ENCODE results near the gene PCSK2.
A peak's percentile ranks its signal among the peaks of the same experiment; 100 is the strongest.

The PCSK2 gene

GRCh38 chr20:17452441-17452840, 225.6 kb downstream of the PCSK2 start:
- DNase-seq = no peak

- DNase-seq = no peak
Measured at GRCh38 chr20:17453592-17453991, 226.8 kb downstream of the PCSK2 start.

- DNase-seq = no peak
Measured at GRCh38 chr20:17456279-17456678, 229.4 kb downstream of the PCSK2 start.

GRCh38 chr20:17457079-17457478, 230.2 kb downstream of the PCSK2 start:
- no peak for DNase-seq

- DNase-seq = no peak
Measured at GRCh38 chr20:17457588-17458190, 230.8 kb downstream of the PCSK2 start.

- DNase-seq = no peak
Measured at GRCh38 chr20:17460119-17460518, 233.3 kb downstream of the PCSK2 start.

- DNase-seq = no peak
Measured at GRCh38 chr20:17461941-17462340, 235.1 kb downstream of the PCSK2 start.

- no peak for DNase-seq
Measured at GRCh38 chr20:17463711-17464110, 236.9 kb downstream of the PCSK2 start.

- no peak for DNase-seq
Measured at GRCh38 chr20:17465236-17465635, 238.4 kb downstream of the PCSK2 start.

GRCh38 chr20:17466641-17467040, 239.8 kb downstream of the PCSK2 start:
- no peak for DNase-seq

- DNase-seq = no peak
Measured at GRCh38 chr20:17467120-17467655, 240.3 kb downstream of the PCSK2 start.

- DNase-seq = no peak
Measured at GRCh38 chr20:17468073-17468840, 241.4 kb downstream of the PCSK2 start.

GRCh38 chr20:17469246-17470030, 242.6 kb downstream of the PCSK2 start:
- DNase-seq = no peak

- no peak for DNase-seq
Measured at GRCh38 chr20:17470521-17470920, 243.7 kb downstream of the PCSK2 start.

GRCh38 chr20:17470973-17471372, 244.1 kb downstream of the PCSK2 start:
- DNase-seq = no peak

- DNase-seq = peak; percentile 17
Measured at GRCh38 chr20:17471606-17472187, 244.9 kb downstream of the PCSK2 start.

- DNase-seq = no peak
Measured at GRCh38 chr20:17473659-17474058, 246.8 kb downstream of the PCSK2 start.

GRCh38 chr20:17479063-17479657, 252.3 kb downstream of the PCSK2 start:
- DNase-seq = no peak

- no peak for DNase-seq
Measured at GRCh38 chr20:17480696-17481095, 253.9 kb downstream of the PCSK2 start.

GRCh38 chr20:17481661-17482060, 254.8 kb downstream of the PCSK2 start:
- DNase-seq = no peak

- DNase-seq = no peak
Measured at GRCh38 chr20:17482536-17482935, 255.7 kb downstream of the PCSK2 start.

GRCh38 chr20:17485017-17485416, 258.2 kb downstream of the PCSK2 start:
- no peak for DNase-seq

All from NCI-H1436 treated with DMSO at 0.1 percent for 48 hours (cell line).